ENCODE results near the gene PDE8A.

The PDE8A gene

GRCh38 chr15:85041230-85041629, 59.6 kb downstream of the PDE8A start:
- DNase-seq: no peak

GRCh38 chr15:85044251-85044853, 62.7 kb downstream of the PDE8A start:
- DNase-seq: peak; percentile 4

GRCh38 chr15:85044894-85045293, 63.2 kb downstream of the PDE8A start:
- no peak for DNase-seq

GRCh38 chr15:85045615-85046014, 64.0 kb downstream of the PDE8A start:
- DNase-seq: no peak

DNA sequence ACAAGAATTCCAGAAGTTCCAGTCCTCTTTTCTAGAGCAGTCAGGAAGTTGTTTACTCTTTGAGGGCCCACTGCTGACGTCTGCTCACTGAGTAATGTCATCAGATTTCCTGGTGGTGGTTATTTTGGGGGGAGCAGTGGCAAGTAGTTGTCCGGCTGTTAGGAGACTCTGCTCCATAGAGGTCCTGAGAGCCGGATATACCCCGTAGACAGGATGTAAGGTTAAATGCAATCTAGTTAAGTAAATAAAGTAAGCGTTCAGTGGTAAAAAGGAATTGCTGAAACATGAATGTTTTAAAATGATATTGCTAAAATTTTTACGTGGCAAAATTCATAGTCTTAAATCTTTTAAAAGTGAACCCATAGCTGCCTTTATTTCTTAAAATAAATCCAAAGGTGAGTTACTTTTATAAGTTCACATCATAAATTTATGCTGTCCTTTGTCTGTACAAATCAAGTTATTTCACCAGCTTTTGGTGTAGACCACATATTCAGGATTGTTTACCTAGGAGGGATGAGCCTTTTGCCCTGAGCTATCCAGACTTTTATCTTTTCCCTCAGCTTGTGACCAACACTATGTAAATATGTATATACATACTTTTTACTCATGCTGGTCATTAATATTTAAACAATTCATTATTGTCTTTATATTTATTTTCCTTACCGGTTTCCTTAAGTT, 65.8 kb downstream of the PDE8A start:
- DNase-seq: peak; percentile 54

GRCh38 chr15:85048430-85048829, 66.8 kb downstream of the PDE8A start:
- DNase-seq: no peak

- DNase-seq: no peak
Observed at GRCh38 chr15:85049805-85050204, 68.1 kb downstream of the PDE8A start.

DNA sequence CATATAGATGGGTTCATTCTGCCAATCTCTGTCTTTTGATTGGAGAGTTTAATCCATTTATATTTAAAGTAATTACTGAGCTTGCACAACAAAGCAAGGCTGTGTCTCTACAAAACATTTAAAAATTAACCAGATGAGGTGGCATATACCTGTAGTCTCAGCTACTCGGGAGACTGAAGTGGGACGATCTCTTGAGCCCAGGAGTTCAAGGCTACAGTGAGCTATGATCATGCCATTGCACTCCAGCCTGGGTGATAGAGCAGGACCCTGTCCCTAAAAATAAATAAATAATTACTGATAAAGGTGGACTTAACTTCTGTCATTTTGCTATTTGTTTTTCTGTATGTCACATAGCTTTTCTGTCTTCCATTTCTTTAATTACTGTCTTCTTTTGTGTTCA, 78.1 kb downstream of the PDE8A start:
- no peak for DNase-seq

- DNase-seq: no peak
Observed at GRCh38 chr15:85062560-85062959, 80.9 kb downstream of the PDE8A start.

GRCh38 chr15:85063088-85063487, 81.4 kb downstream of the PDE8A start:
- no peak for DNase-seq

- DNase-seq: no peak
Observed at GRCh38 chr15:85063522-85064079, 81.9 kb downstream of the PDE8A start.

DNA sequence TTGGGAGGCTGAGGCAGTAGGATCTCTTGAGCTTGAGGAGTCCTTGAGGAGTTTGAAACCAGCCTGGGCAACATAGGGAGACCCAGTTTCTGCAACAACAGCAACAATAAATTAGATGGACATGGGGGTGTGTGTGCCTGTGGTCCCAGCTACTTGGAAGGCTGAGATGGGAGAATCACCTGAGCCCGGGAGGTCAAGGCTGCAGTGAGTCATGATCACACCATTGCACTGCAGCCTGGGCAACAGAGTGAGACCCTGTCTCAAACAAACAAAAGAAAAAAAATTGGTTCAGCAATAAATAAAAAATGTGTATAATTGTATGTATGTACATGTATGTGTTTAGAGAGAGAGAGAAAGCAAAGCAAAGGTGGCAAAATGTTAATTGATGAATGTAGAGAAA, 83.1 kb downstream of the PDE8A start:
- DNase-seq: no peak

- DNase-seq: no peak
Observed at GRCh38 chr15:85071061-85071460, 89.4 kb downstream of the PDE8A start.

DNA sequence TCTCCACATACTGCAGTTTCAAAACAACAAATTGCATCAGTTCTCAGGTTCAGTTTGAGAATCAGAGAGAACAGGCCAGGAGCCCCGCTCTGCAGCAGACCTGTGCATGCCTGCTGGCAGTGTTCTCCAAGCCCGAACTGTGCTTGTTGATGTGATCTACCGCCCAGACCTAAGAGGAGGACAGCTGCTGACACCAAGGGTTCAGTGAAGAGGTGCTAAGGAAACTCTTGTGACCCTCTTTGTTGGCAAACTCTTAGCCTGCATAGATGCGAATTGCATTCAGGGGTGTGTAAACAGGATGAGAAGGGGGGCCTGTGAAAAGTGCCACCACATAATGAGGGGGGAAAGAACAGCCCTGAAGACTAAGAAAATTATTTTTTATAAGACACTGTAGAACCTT, 89.8 kb downstream of the PDE8A start:
- DNase-seq: no peak

DNA sequence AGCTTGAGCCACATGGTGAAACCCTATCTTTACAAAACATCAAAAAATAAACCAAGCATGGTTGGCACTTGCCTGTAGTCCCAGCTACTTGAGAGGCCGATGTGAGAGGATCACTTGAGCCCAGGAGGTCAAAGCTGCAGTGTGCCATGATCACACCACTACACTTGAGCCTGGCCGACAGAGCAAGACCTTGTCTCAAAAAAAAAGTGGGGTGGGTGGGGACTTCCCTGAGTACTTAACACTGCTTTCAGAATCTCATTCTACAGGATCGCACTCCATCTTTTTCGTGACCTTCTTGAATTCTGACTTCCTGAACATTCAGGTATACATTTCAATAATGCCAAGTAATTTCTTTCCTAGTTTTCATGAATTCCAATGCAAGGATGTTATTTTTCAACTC, 91.3 kb downstream of the PDE8A start:
- no peak for DNase-seq

DNA sequence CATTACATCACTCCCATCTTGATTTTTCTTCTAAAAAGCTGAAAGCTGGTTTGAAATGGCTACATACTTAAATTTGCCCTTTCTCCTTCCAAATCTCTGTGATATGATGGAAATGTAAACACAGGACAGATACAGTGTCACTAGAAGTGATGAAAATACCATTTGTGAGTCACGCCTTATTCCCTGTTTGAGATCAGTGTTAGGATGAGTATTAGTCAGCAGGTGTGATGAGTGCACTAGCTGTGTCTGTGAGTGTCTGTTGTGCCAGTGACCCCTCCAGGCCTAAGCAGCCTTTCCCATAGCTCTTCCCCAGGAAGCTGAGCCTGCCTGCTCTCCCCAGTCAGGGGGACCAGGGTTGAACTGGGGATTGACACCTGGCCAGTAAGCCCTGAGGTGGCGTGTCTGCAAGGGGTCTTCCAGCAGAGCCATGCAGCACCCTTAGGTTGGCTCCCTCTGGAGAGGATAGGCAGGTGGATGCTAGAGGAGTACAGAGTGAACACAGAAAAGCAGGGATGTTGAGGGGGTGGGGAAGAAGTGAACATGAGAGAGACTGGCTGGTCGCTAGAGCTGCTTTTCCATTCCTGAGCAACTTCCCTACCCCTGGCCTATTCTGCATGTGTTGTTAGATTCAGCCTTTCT, 92.0 kb downstream of the PDE8A start:
- no peak for DNase-seq

GRCh38 chr15:85086855-85087254, 105.2 kb downstream of the PDE8A start:
- no peak for DNase-seq

DNA sequence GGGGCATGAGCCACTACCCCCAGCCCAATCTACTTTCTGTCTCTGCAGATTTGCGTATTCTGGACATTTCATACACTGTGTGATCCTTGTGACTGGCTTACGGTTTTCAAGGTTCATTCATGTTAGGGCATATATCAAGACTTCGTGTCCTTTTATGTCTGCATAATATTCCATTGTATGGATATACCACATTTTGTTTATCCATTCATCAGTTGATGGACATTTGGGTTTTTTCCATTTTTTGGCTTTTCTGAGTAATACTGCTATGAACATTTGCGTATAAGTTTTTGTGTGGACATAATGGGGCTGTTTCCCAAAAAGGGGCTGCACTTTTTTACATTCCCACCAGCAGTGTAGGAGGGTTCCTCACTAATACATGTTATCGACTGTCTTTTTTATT, 106.6 kb downstream of the PDE8A start:
- DNase-seq: no peak

DNA sequence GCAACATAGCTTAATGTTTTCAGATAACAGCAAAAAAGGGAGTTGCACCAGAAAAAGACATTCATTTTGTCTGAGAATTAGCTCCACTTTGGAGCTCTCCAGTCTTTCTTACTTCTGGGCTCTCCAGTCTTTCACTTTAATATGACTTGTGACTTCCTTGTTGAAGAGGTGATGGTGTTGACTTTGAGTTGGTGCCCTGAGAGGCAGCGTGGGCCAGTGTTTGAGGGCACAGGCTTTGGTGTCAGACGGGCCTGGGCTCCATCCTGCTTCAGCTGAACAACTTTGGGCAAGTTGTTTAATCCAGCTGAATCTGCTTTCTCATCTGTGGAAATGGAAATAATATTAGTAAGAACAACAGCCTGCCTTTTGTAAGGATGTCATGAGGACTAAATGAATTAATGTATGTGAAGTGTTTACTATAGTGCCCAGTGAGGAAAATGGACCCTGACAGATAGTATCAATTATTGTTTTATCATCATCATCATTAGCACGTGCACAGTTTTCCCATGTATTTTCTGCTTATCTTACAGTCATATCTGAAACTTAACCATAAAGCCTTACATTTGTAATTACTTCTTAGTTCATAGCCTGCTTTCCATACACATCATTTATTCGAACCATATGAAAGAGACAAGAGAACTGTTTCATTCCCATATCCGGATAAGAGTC, 108.4 kb downstream of the PDE8A start:
- DNase-seq: no peak

DNA sequence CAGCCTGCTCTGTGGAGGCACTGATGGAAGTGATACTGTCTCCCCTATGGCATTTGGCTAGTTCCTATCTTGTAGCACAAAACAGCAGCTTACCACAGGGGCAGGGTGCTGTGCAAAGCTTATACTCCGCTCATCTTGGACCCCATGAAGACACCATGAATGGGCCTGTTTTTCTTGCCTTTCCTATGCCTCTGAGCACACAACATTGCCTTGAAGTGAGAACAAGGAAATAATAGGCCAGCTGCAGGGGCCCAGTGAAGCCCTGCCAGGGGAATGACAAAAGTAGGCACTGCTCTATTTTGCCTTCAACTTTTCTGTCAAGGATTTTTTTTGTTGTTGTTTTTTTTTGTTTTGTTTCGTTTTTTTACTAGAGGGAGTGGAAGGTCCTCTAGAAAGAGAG, 110.3 kb downstream of the PDE8A start:
- DNase-seq: no peak

- no peak for DNase-seq
Observed at GRCh38 chr15:85094685-85095084, 113.0 kb downstream of the PDE8A start.

- DNase-seq: no peak
Observed at GRCh38 chr15:85095566-85095965, 113.9 kb downstream of the PDE8A start.

GRCh38 chr15:85097250-85097649, 115.6 kb downstream of the PDE8A start:
- no peak for DNase-seq

GRCh38 chr15:85097725-85098124, 116.1 kb downstream of the PDE8A start:
- no peak for DNase-seq

Measured in SHP77 treated with DMSO at 0.1 percent for 48 hours (cell line).